ENCODE measurements around the gene PLAU.
A peak's percentile ranks its signal among the peaks of the same experiment; 100 is the strongest.
"Not testable (repeated sequence)": the region's sequence is repeated elsewhere in the genome, so short reads cannot be mapped to it uniquely, and the experiment has no call there.

PLAU gene

DNA sequence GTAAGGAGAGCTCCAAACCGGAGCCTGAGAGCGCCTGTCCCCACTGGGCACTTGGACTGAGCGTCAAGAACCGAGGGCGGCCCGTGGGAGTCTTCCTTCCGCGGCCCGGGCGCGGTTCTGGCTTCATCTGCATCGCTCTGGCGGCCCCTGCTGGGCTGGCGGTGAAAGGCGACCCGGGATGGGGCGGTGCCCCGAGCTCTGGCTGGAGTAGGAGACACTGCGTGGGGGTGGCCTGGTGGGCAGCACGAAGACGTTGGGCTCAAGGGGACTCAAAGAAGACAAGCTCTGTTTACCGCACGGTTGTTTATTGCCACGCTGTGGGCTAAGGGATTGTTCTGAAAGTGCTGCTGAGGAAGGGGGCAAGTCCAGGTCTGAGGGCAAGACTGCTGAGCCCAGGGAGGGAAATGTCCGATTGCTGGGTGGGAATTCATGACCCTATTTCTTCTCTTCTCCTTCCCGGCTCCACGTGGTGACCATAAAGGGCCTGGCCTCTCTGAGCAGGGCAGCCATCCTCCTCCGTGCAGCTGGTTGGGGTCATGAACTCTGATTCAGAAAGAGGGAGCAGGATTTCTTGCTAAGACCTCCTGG lies 29.8 kb downstream of the PLAU start:
- Mint-ChIP-seq H3K9me3 (no peaks in the 10 kb centered on the region), H3K4me3 (peak overlapping the region; percentile 69)

DNA sequence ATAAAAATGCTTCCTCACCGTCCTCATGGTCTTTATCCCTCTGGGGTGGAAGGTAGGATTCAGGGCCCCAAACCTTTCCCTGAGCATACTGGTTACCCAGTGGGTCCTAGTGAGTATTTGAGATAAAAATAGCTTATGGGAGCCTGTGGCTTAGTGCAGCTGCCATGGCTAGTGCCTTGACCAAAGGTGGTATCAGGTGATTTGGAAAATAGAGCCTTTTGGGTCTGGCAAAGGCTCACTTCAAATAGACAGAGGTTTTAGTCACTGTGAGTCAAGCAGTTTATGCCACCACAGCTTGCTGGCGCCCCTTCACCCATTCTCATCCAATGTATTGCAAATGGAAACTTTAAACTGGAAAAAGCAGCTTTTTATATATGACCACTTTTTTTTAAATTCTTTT lies 30.4 kb downstream of the PLAU start:
- peak overlapping the region; percentile 91 for H3K27ac Mint-ChIP-seq
- DNase-seq (ENCODE audit: low spot score in 2 of 2) (no peak), ATAC-seq (no peak)
- H3K4me1 Mint-ChIP-seq: peaks cover 8% of the 10 kb centered on the region
- H3K4me3 Mint-ChIP-seq: peak overlapping the region; percentile 69
- no peaks in the 10 kb centered on the region for H3K9me3 Mint-ChIP-seq
- H3K36me3 Mint-ChIP-seq: no peaks in the 10 kb centered on the region

More for the DNA sequence above, 29.8 kb downstream of the PLAU start:
- peaks cover 8% of the 10 kb centered on the region for H3K4me1 Mint-ChIP-seq
- H3K27ac Mint-ChIP-seq: peak overlapping the region; percentile 91
- ATAC-seq: peak; percentile 98
- H3K36me3 Mint-ChIP-seq: no peaks in the 10 kb centered on the region
- peak; percentile 90 to 93 for DNase-seq (ENCODE audit: low spot score in 2 of 2)

DNA sequence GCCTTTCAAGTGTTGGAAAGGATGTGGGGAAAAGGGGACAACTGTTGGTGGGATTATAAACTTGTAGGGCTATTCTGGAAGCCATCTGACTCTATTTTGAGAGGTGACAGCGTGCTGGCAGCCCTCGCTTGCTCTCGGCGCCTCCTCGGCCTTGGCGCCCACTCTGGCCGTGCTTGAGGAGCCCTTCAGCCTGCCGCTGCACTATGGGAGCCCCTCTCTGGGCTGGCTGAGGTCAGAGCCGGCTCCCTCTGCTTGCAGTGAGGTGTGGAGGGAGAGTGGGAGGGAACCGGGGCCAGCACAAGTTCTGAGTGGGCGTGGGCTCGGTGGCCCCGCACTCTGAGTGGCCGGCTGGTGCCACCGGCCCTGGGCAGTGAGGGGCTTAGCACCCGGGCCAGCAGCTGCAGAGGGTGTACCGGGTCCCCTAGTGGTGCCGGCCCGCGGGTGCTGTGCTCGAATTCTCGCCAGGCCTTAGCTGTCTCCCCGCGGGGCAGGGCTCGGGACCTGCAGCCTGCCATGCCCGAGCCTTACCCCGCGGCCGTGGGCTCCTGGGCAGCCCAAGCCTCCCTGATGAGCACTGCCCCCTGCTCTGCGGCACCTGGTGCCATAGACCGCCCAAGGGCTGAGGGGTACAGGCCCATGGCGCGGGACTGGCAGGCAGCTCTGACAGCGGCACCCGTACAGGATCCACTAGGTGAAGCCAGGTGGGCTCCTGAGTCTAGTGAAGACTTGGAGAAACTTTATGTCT lies 33.6 kb downstream of the PLAU start:
- Mint-ChIP-seq H3K4me3 (no peak overlapping the region), H3K27ac (no peak overlapping the region), H3K4me1 (peaks cover 8% of the 10 kb centered on the region), H3K9me3 (no peaks in the 10 kb centered on the region), H3K36me3 (no peaks in the 10 kb centered on the region)
- DNase-seq (ENCODE audit: low spot score in 2 of 2): no peak
- ATAC-seq: no peak

DNA sequence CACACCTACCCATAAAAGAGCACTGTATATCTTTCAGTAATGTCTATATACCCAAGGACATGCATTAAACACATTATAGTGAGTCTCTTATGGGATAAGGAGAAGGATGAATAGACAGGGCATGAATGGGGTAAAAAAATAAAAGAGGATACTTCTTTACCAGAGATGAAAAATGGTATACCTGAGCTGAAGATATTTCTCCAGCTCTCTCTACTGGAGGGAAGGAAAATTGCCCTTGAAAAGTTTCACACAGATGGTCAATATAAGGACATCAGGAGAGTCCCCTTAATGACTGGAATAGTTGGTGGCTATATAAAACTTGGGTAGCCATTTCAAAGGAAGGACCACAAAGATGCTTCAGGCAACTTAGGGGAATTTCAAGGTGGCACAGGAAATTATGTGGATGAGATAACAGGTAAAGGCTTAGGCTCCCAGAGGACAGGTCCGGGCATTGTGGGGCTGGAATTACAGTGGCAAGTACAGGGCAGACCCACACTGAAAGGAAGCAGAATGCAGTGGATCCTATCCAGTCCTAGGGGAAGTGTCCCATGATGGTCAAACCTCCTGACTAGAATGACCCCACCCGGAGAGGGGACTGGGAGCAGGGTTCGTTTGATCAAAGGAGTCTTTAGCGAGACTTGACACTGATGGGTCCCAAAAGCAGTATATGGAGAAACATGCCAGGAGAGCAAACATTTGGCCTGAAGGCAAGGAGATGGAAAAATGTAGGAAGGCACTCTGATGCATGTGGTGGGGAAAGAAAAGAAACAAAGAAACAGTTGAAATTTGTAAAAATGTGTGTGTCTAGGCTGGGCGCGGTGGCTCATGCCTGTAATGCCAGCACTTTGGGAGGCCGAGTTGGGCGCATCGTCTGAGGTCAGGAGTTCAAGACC lies 35.6 kb downstream of the PLAU start:
- Mint-ChIP-seq H3K36me3 (no peaks in the 10 kb centered on the region), H3K27ac (no peak overlapping the region), H3K4me1 (no peaks in the 10 kb centered on the region), H3K4me3 (no peak overlapping the region), H3K9me3 (no peaks in the 10 kb centered on the region)
- DNase-seq (ENCODE audit: low spot score in 2 of 2): no peak
- ATAC-seq: no peak

DNA sequence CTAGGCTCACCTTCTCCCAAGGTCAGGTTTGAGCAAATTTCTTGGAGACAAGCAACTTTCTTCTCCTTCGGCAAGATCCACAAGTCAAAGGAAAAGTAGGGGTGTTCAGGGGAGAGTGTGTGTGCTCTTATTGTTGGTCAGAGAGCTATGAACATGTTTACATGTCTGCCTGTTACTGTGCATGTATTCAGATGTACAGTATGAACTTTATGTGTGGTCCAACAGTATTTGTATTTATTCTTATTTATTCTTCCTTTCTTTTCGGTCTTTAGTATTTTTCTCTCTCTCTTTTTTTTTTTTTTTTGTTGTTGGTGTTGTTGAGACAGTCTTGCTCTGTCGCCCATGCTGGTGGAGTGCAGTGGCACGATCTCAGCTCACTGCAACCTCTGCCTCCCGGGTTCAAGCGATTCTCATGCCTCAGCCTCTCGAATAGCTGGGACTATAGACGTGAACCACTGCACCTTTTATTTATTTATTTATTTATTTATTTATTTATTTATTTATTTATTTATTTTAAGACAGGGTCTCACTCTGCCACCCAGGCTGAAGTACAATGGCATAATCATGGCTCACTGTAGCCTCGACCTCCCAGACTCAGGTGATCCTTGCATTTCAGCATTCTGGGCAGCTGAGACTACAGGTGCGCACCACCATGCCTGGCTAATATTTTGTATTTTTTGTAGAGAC lies 38.2 kb downstream of the PLAU start:
- Mint-ChIP-seq H3K4me3 (no peak overlapping the region), H3K36me3 (no peaks in the 10 kb centered on the region), H3K27ac (no peak overlapping the region), H3K9me3 (no peaks in the 10 kb centered on the region), H3K4me1 (peaks cover 9% of the 10 kb centered on the region)
- no peak for DNase-seq (ENCODE audit: low spot score in 2 of 2)
- ATAC-seq: no peak

DNA sequence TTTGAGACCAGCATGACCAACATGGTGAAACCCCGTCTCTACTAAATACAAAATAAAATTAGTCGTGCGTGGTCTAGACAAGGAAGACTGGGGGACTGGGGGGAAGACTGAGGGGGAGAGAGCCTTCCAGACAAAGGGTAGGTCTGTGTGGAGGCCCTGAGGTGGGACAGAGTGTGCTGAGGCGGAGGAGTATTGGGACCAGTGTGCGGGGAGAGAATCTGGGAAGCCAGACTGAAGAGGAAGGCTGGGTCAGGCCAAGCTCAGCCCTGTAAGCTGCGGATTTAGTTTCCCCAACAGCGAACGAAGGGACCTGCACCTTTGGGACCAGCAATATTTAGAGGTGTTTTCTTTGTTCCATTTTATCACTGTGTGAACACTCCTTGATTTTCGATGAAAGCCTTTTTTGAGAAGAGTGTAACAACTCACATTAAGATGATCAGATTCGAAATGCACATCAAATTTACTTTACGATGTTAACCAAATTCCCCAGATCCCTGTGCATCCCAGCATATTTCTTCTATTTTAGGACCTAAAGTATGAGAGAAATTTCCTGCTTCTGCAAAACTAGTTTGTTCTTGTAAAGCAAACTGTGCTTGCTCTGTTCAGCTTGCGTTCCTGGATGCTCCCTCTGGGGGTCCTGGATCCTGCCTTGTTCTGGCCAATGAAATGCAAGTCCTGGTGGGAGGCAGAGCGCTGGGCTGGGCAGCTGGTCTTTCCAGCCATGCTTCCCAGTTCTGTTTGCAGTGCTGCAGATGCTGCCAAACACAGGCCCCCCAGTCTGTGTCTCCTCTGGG lies 39.4 kb downstream of the PLAU start:
- no peak overlapping the region for H3K27ac Mint-ChIP-seq
- H3K36me3 Mint-ChIP-seq: no peaks in the 10 kb centered on the region
- peaks cover 11% of the 10 kb centered on the region for H3K4me1 Mint-ChIP-seq
- ATAC-seq: no peak
- no peak for DNase-seq (ENCODE audit: low spot score in 2 of 2)
- no peaks in the 10 kb centered on the region for H3K9me3 Mint-ChIP-seq
- H3K4me3 Mint-ChIP-seq: no peak overlapping the region

DNA sequence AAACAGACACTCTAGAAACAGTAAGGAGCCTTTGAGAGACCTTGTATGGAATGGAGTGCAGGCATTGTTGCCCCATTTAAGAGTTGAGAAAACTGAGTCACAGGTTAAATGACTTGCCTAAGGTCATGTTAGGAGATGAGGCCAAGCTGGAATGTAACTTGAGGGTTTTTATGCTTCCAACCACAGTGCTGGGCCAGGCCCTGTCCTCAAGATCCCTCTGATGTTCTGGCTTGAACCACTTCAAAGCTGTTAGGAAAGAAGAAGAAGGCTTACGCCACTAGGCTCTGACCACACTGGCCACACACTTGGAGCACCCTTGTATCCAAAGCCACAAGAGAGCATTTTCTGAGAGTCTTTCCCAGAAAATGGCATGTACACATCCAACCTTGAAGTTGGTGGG lies 42.7 kb downstream of the PLAU start:
- ATAC-seq: no peak
- H3K36me3 Mint-ChIP-seq: no peaks in the 10 kb centered on the region
- DNase-seq (ENCODE audit: low spot score in 2 of 2): no peak

DNA sequence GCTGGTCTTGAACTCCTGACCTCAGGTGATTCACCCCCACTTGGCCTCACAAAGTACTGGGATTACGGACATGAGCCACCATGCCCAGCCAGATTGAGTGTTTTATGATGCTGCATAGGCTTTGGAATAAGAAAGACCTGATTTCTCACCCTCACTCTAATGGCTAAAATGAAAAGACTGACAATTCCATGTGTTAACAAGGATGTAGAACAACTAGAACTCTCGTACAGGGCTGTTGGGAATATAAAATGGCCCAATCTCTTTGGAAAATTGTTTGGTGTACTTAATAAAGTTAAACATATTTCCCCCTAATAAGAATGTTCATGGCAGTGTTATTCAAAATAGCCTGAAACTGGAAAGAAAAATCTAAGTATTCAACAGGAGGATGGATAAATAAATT lies 43.8 kb downstream of the PLAU start:
- no peak for ATAC-seq
- no peak overlapping the region for H3K4me3 Mint-ChIP-seq
- no peak overlapping the region for H3K27ac Mint-ChIP-seq
- H3K4me1 Mint-ChIP-seq: peaks cover 45% of the 10 kb centered on the region
- no peaks in the 10 kb centered on the region for H3K9me3 Mint-ChIP-seq
- H3K36me3 Mint-ChIP-seq: no peaks in the 10 kb centered on the region
- DNase-seq (ENCODE audit: low spot score in 2 of 2): no peak

More for the DNA sequence above, 42.7 kb downstream of the PLAU start:
- H3K4me1 Mint-ChIP-seq: peaks cover 36% of the 10 kb centered on the region
- H3K27ac Mint-ChIP-seq: no peak overlapping the region
- no peak overlapping the region for H3K4me3 Mint-ChIP-seq
- no peaks in the 10 kb centered on the region for H3K9me3 Mint-ChIP-seq

DNA sequence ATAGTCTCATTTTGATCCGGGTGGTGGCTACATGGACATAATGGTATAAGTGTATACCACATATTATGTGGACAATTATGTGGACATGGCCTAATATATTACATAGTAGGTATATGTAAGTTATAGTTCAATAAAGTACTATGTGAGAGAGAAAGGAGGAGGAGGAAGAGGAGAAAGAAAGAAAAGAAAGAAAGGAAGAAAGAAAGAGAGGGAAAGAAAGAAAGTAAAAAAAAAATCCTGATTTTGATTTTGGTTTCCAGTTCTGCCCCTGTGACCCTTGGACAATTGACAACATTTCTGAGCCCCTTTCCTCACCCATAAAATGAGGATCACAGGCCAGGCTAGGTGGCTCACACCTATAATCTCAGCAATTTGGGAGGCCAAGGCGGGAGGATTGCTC lies 44.8 kb downstream of the PLAU start:
- peaks cover 55% of the 10 kb centered on the region for H3K4me1 Mint-ChIP-seq
- ATAC-seq: no peak
- peak overlapping the region; percentile 70 for H3K27ac Mint-ChIP-seq
- no peaks in the 10 kb centered on the region for H3K9me3 Mint-ChIP-seq
- no peak overlapping the region for H3K4me3 Mint-ChIP-seq
- DNase-seq (ENCODE audit: low spot score in 2 of 2): no peak
- no peaks in the 10 kb centered on the region for H3K36me3 Mint-ChIP-seq

DNA sequence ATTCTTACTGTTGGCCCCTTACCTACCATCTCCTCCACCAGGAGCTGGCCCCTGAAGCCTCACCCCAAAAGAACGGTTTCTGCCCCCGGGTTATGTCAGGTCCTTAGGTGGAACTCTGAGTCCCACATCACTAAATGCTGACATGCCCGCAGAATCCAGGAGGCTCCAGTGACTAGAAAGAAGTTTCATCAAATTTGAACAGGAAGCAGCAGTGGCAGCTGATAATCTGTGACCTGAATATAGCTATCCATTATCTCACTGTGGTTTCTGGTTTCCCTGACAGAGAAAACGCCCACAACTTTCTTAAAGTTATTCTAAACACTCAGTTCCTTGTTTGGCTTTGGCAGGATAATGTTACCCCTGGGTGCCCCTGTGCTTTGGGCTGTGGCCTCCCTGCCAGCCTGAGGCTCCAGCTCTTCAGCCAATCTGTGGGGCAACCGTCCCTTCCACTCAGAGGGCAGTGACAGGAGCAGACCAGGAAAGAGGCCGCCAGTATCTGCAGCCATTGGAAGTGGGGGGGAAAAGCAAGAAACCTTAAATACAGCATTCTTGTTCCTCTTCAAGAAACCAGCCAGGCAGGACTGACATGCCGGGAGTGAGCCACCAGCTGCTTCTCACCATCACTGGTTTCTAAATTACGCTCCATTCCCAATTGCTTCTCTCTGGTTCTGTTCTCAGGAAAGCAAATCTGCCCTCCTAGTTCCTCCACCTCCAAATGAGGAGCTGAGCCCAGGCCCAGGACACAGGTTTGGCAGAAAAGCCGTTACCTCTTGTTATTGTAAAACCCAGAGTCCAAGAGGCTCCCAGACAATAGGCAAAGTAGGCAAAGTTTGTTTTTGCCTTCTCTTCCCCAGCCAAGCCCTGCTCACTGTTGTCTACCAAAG lies 45.8 kb downstream of the PLAU start:
- Mint-ChIP-seq H3K27ac (peak overlapping the region; percentile 81), H3K9me3 (no peaks in the 10 kb centered on the region), H3K4me3 (peak overlapping the region; percentile 68), H3K36me3 (no peaks in the 10 kb centered on the region), H3K4me1 (peaks cover 61% of the 10 kb centered on the region)
- DNase-seq (ENCODE audit: low spot score in 2 of 2) (peak in 1 of 2 donors; percentile 57), ATAC-seq (peak; percentile 88)

DNA sequence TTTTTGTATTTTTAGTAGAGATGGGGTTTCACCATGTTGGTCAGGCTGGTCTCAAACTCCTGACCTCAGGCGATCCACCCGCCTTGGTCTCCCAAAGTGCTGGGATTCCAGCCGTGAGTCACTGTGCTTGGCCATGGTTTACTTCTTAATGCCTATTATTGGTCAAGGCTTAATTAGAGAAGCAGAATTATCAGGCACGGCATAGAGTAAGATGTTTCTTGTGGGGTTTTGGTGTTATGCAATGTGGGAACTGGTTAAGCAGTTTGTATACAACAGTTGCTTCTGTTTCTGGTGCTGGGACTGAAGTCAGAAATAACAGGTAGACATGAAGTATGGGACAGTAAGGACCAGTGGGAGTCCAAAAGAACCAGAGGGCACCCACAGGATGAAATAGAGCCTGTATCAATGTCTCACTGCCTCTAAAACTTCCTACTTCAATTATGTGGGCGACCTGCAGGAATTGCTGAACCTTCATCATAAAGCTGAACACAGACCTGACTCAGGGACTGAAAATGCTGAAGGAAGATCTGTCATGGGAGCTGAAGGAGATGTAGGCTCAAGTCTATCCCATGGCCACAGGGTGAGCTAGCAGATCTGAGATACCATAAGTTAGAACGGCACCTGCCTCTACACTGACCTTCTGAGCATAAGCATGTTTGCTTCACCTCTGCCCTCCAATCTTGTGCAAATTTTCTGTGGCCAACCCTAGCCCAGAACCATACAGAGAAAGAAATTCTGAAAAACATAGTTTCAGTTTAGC lies 48.7 kb downstream of the PLAU start:
- peaks cover 52% of the 10 kb centered on the region for H3K4me1 Mint-ChIP-seq
- no peaks in the 10 kb centered on the region for H3K9me3 Mint-ChIP-seq
- no peaks in the 10 kb centered on the region for H3K36me3 Mint-ChIP-seq
- ATAC-seq: peak; percentile 45
- H3K4me3 Mint-ChIP-seq: no peak overlapping the region
- DNase-seq (ENCODE audit: low spot score in 2 of 2): no peak
- H3K27ac Mint-ChIP-seq: peak overlapping the region; percentile 63

DNA sequence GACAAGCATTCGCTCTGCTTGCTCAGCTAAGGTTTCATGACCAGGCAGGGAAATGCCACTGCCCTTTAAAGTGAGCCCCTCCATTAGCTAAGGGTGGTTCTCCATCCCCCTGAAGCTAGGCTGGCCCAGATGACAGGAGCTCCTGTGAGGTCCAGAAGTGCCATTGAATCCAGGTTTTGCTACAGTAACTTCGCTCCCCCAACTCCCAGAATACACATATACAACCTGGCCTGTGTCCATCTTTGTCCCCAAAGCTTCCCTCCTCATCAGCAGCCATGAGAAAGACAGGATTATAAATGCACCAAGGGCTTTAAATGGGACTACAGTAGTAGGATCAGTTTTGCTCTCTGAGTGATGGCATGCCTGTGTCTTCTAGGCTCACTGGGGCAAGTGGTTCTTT lies 51.5 kb downstream of the PLAU start:
- H3K4me1 Mint-ChIP-seq: peaks cover 38% of the 10 kb centered on the region
- no peak overlapping the region for H3K27ac Mint-ChIP-seq
- no peak overlapping the region for H3K4me3 Mint-ChIP-seq
- DNase-seq (ENCODE audit: low spot score in 2 of 2): no peak
- no peaks in the 10 kb centered on the region for H3K36me3 Mint-ChIP-seq
- H3K9me3 Mint-ChIP-seq: no peaks in the 10 kb centered on the region
- no peak for ATAC-seq

DNA sequence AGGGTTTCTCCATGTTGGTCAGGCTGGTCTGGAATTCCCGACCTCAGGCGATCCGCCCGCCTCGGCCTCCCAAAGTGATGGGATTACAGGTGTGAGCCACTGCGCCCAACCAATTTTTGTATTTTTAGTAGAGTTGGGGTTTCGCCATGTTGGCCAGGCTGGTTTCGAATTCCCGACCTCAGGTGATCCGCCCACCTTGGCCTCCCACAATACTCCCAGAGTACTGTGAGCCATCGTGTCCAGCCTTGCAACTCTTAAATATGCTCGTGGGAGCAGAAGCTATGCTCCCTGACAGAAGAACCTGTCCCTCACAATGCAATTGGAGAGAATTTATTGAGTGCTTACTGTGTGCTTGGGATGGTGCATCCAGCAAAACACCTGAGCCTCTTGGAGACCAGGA lies 52.6 kb downstream of the PLAU start:
- peaks cover 43% of the 10 kb centered on the region for H3K4me1 Mint-ChIP-seq
- DNase-seq (ENCODE audit: low spot score in 2 of 2); ATAC-seq; H3K27ac Mint-ChIP-seq; H3K9me3 Mint-ChIP-seq; H3K36me3 Mint-ChIP-seq; H3K4me3 Mint-ChIP-seq: not testable (repeated sequence)
